B cell (primary cell): ENCODE data around the gene KSR2. TPM values are rescaled to one million over a fixed set of nuclear protein-coding genes. Genes with fewer than 3 reads are reported as not detected.

ENCODE experiments used
- ATAC-seq: fragments of 200-7000 bp; cut with Tn5 transposase; one replicate; pipeline ENCODE4 v1.10.0; 2021; ENCODE audit warnings: low read depth, mild to moderate bottlenecking, moderate number of reproducible peaks, moderate library complexity
- CTCF ChIA-PET: fragments of 350-600 bp; sonication (Branson Sonifier 250); formaldehyde crosslinking; loops from one replicate; lab custom pipeline; 2021; ENCODE audit warnings: antibody characterized with exemption, inconsistent platforms; lab: Charles Lee
- POLR2A ChIA-PET: fragments of 350-600 bp; sonication (Branson Sonifier 250); formaldehyde crosslinking; loops from one replicate; lab custom pipeline; 2021; ENCODE audit warnings: antibody characterized with exemption; lab: Charles Lee
- DNase-seq: peaks from one replicate; pipeline ENCODE4 v3.0.0; 2013
- H2AFZ ChIP-seq: 2 replicates; pipeline ENCODE4 v1.6.1; 2012; ENCODE audit warnings: mild to moderate bottlenecking, low read depth, low read length; ENCODE audit not compliant: insufficient read depth, poor library complexity, severe bottlenecking
- H3K27ac ChIP-seq, 2 donors: 1 replicate in 1 of 2; 2 replicates in 1 of 2; pipeline ENCODE4 v1.5.1; 2012 to 2013; ENCODE audit warnings: low read length in 2 of 2, mild to moderate bottlenecking in 2 of 2, moderate library complexity in 1 of 2
- H3K27me3 ChIP-seq, 4 experiments: fragments of 200-600 bp in 1 of 4; sonication (generic) in 1 of 4; replicated peaks in 1 of 4; 1 replicate in 2 of 4; 2 replicates in 2 of 4; pipeline versions ENCODE4 v1.6.1 to v1.7.0; 2013 to 2016; ENCODE audit warnings: low read length in 3 of 4, mild to moderate bottlenecking in 2 of 4, mixed read lengths in 1 of 4, moderate library complexity in 1 of 4; ENCODE audit not compliant: insufficient read depth in 4 of 4, control insufficient read depth in 3 of 4; ENCODE audit errors: control extremely low read depth in 1 of 4
- H3K36me3 ChIP-seq, 2 experiments: replicated peaks in 1 of 2; 1 replicate in 1 of 2; 2 replicates in 1 of 2; pipeline versions ENCODE4 v1.6.1 to v1.7.1; 2013; ENCODE audit warnings: low read length in 1 of 2; ENCODE audit not compliant: insufficient read depth in 2 of 2, control insufficient read depth in 1 of 2; ENCODE audit errors: control extremely low read depth in 1 of 2, extremely low read depth in 1 of 2
- H3K4me1 ChIP-seq, 2 donors: fragments of 200-600 bp in 1 of 2; sonication (generic) in 1 of 2; 1 replicate in 1 of 2; 2 replicates in 1 of 2; pipeline versions ENCODE4 v1.5.1 to v1.6.1; 2013 to 2017; ENCODE audit warnings: low read length in 2 of 2; ENCODE audit not compliant: control insufficient read depth in 2 of 2, insufficient read depth in 2 of 2
- H3K4me2 ChIP-seq: replicated peaks from 2 replicates; pipeline ENCODE3; 2012; ENCODE audit warnings: mild to moderate bottlenecking, low read depth, low read length; ENCODE audit not compliant: poor library complexity, severe bottlenecking
- H3K4me3 ChIP-seq, 5 experiments: fragments of 200-600 bp in 1 of 5; sonication (generic) in 1 of 5; 1 replicate in 3 of 5; 2 replicates in 2 of 5; pipeline versions ENCODE4 v1.5.1 to v1.7.0; 2011 to 2016; ENCODE audit warnings: low read length in 4 of 5, mild to moderate bottlenecking in 4 of 5, low read depth in 2 of 5, control low read depth in 1 of 5, moderate library complexity in 1 of 5; ENCODE audit not compliant: insufficient read depth in 1 of 5; ENCODE audit errors: control extremely low read depth in 1 of 5, extremely low read depth in 1 of 5
- H3K79me2 ChIP-seq: fragments of 200-600 bp; sonication (generic); one replicate; pipeline ENCODE4 v1.6.0; 2016; ENCODE audit warnings: low read length; ENCODE audit not compliant: control insufficient read depth, insufficient read depth
- H3K9ac ChIP-seq: fragments of 200-600 bp; sonication (generic); 2 replicates; pipeline ENCODE4 v1.6.1; 2017; ENCODE audit warnings: mild to moderate bottlenecking, low read length, moderate library complexity
- H3K9me3 ChIP-seq, 3 donors: one replicate each; pipeline versions ENCODE4 v1.6.1 to v1.7.1; 2013; ENCODE audit warnings: low read length in 2 of 3; ENCODE audit not compliant: control insufficient read depth in 2 of 3, insufficient read depth in 1 of 3; ENCODE audit errors: control extremely low read depth in 1 of 3
- H4K20me1 ChIP-seq: 2 replicates; pipeline ENCODE4 v1.6.0; 2012; ENCODE audit warnings: mild to moderate bottlenecking, low read length; ENCODE audit not compliant: insufficient read depth, control insufficient read depth, poor library complexity, severe bottlenecking
- H3K27ac Mint-ChIP-seq: one replicate; pipeline ENCODE4 v1.8.0; 2021; ENCODE audit warnings: mixed read lengths
- H3K27me3 Mint-ChIP-seq: one replicate; pipeline ENCODE4 v1.8.0; 2021; ENCODE audit warnings: mixed read lengths
- H3K4me1 Mint-ChIP-seq: one replicate; pipeline ENCODE4 v1.8.0; 2021; ENCODE audit warnings: mixed read lengths
- H3K4me3 Mint-ChIP-seq: one replicate; pipeline ENCODE4 v1.8.0; 2021; ENCODE audit warnings: mixed read lengths
- H3K9me3 Mint-ChIP-seq: one replicate; pipeline ENCODE4 v1.8.0; 2022; ENCODE audit warnings: mixed read lengths; ENCODE audit not compliant: insufficient read depth
- CTCF ChIP-seq: fragments of 200-600 bp; IDR thresholded peaks from one replicate; pipeline ENCODE4 v1.8.0; 2022; ENCODE audit warnings: antibody characterized with exemption, mild to moderate bottlenecking
- EZH2 ChIP-seq: IDR thresholded peaks from 2 replicates; pipeline ENCODE4 v1.6.1; 2012; ENCODE audit warnings: borderline replicate concordance, low read depth, mild to moderate bottlenecking, moderate library complexity, low read length; ENCODE audit not compliant: insufficient read depth, poor library complexity, severe bottlenecking
- WGBS: methylation state at CpG from one replicate; pipeline ENCODE4 v1.1.5; 2013; ENCODE audit warnings: missing lambda C conversion rate; ENCODE audit not compliant: insufficient coverage; 5-methylcytosine and 5-hydroxymethylcytosine counted together
- intact Hi-C: fragments of 100-400 bp; cut with micrococcal nuclease; formaldehyde crosslinking; loops from one replicate; pipeline ENCODE4 v1.10.0; 2022
- polyA plus RNA-seq: library from polyadenylated mRNA; depleted of rRNA; stranded (reverse); fragments of >200 nt; gene quantifications from 2 replicates; pipeline ENCODE4 v1.2.3, GENCODE V29; 2012
- total RNA-seq, 2 donors: library from RNA; stranded (reverse); fragments of 120-200 nt in 1 of 2; gene quantifications; 1 replicate in 1 of 2; 2 replicates in 1 of 2; pipeline versions ENCODE4 v1.2.3 to v1.2.4, GENCODE V29; 2013 to 2022

The KSR2 gene
- total and polyA plus RNA-seq, 2 donors (not counting 1 experiment from before 2014, with no cell fraction given), result not detected

GRCh38 chr12:117583677-117584225 is 385.0 kb downstream of the KSR2 start:
- H3K4me2 ChIP-seq, result no peak overlapping the region
- intact Hi-C loops, result no loop called here
- H3K27me3 Mint-ChIP-seq, result peaks cover 29% of the 10 kb centered on the region
- ATAC-seq (no peak), DNase-seq (no peak)
- H3K4me1 ChIP-seq, result no peaks in the 10 kb centered on the region
- TF ChIP-seq EZH2 (no peak), CTCF (no peak)
- ChIA-PET CTCF (interaction anchor here (0.8 kb wide), 1 partner anchor 372 kb away, joined by 3 read pairs; no protein-coding TSS in a partner anchor), POLR2A (no interaction called here)
- H2AFZ ChIP-seq, result no peak overlapping the region
- no peaks in the 10 kb centered on the region for H3K4me1 Mint-ChIP-seq
- WGBS, result 35% methylated on average over 5 of the region's 12 CpGs
- peaks cover 0 to 3% (median 0%) of the 10 kb centered on the region in 3 donors for H3K9me3 ChIP-seq
- H3K27ac Mint-ChIP-seq, result no peak overlapping the region
- no peak overlapping the region for H3K4me3 Mint-ChIP-seq
- H3K4me3 ChIP-seq, result no peak overlapping the region
- H4K20me1 ChIP-seq, result no peaks in the 10 kb centered on the region
- no peaks in the 10 kb centered on the region for H3K36me3 ChIP-seq
- no peak overlapping the region for H3K27ac ChIP-seq
- no peaks in the 10 kb centered on the region for H3K79me2 ChIP-seq
- H3K27me3 ChIP-seq, result peaks cover 0 to 7% (median 0%) of the 10 kb centered on the region in 4 experiments
- no peak overlapping the region for H3K9ac ChIP-seq
- H3K9me3 Mint-ChIP-seq, result no peaks in the 10 kb centered on the region

- no peak overlapping the region for H2AFZ ChIP-seq
- H3K27ac ChIP-seq, result no peak overlapping the region
- TF ChIP-seq CTCF, result no peak
- TF ChIP-seq EZH2, result no peak
- Mint-ChIP-seq H3K4me1 (no peaks in the 10 kb centered on the region), H3K9me3 (no peaks in the 10 kb centered on the region), H3K27ac (no peak overlapping the region), H3K4me3 (no peak overlapping the region), H3K27me3 (peaks cover 29% of the 10 kb centered on the region)
- no peak overlapping the region for H3K4me2 ChIP-seq
- peaks cover 0 to 7% (median 0%) of the 10 kb centered on the region in 4 experiments for H3K27me3 ChIP-seq
- no peaks in the 10 kb centered on the region for H4K20me1 ChIP-seq
- CTCF ChIA-PET, result interaction anchor here (0.8 kb wide), 1 partner anchor 371 kb away, joined by 3 read pairs; no protein-coding TSS in a partner anchor
- H3K9me3 ChIP-seq, result peaks cover 0 to 3% (median 0%) of the 10 kb centered on the region in 3 donors
- DNase-seq (no peak), ATAC-seq (no peak)
- POLR2A ChIA-PET, result no interaction called here
- H3K79me2 ChIP-seq, result no peaks in the 10 kb centered on the region
- no peak overlapping the region for H3K4me3 ChIP-seq
- H3K9ac ChIP-seq, result no peak overlapping the region
- H3K4me1 ChIP-seq, result no peaks in the 10 kb centered on the region
- 89% methylated on average over 2 of the region's 2 CpGs for WGBS
- H3K36me3 ChIP-seq, result no peaks in the 10 kb centered on the region
- intact Hi-C loops, result no loop called here
Measured at GRCh38 chr12:117583092-117583491, 385.7 kb downstream of the KSR2 start.
